Right forelimb (tissue), 1 donor: ENCODE results near the gene LEMD1.
"Not testable (repeated sequence)": the region's sequence is repeated elsewhere in the genome, so short reads cannot be mapped to it uniquely, and the experiment has no call there.

Experiments used
- DNase-seq: peaks from one replicate; pipeline ENCODE4 v3.0.0-alpha.2; 2018

LEMD1 gene

DNA sequence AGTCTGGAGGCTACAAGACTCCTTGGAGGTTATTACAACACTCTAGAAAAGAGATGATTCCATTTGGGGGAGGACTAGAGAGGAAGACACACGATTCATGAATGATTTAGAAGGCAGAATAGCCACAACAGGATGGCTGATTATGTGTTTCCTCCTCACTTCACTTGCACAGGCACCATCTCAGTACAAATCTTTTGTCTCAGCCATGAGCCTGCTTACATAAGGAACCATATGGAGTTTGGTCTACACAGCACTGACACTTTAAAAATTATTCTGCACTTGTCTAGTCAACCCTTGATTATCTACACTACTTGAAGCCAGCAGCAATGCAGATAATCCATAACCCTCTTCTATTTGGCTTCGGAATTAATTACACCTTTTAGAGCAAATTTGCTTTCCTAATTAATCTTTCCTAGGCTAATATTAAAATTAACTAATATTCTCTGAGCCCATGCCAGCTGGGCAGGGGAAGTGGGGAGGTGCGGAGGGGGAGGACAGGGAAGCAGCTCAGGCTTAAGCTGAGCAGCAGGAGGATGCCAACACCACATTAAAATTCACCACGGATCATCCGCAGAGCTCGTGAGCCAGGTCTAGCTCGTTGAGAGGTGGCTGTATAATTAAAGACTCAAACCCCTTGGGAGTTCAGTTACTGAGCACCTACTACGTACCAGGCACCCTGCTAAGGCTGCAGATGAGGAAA, 3.2 kb upstream of the LEMD1 start:
- no peak for DNase-seq

DNA sequence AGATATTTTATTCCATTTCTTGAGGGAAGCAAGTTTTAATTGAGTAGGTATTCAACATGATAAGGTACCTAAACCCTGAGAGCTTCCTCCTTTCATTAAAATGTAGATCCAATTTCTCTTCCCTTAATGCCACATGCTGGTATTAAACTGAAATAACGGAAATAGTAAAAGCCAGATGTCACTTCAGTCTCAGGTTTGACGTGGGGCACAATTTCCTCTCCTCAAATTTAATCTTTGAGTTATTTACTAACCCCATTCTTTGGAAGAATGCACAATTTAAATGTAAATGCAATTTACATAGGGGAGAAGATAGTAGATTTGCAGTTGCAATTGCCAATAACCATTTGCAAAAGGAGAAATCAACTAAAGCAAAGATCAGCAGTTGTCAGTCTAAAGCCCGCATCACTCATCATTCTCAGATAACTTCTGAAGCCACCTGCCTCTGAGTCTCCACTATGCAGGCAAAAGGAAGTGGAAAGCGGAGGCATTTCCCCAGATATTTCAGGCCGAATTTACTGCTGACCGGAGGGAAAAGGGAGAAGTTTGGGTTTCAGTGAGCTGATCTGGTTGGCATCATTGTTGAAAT, 2.1 kb upstream of the LEMD1 start:
- DNase-seq: no peak

DNA sequence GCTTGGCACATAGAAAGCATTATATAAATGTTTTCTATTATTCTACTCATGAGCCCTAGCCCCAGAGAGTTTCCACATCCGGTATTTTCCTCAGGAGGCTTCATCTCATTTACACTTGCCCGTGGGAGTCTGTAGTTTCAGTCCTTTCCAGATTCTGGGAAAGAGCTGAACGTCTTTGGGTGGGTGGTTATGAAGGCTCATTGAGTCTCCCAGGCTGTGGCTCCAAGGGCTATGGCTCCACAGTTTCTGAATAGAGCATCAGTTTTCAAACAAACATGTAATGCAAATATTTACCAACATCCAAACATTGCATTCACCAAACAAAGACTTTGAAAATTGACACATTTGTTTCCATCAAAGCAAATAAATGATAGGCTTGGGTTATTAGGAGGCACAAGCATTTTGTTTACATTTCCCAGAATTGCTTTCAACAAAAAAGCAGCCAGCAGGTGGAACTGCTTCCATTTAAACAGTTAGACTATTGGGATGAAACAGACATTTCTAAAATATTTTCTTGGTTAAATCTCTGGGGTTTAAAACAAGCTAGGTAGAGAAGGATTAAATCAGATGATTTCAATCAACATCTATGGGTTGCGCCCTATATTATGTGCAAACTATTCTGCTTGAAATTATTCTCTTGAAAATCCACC, 1.3 kb upstream of the LEMD1 start:
- no peak for DNase-seq

DNA sequence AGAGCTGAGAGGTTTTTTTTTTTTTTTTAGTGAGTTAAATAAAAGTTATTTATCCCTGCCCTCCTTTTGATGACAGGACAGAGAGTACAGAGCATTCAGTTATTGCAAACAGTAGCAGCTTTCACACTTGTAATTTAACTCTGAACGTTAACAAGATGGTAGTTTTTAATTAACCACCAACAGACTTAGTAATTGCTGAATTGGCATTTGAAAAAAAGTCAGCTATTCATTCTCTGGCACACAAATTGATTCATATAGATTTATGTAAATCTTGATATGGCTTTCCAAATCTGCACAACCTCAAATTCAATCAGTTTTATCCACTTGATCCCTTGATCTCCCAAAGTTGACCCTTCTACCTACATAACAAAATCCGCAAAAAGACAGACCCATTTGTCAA, 918 bp downstream of the LEMD1 start:
- no peak for DNase-seq

DNA sequence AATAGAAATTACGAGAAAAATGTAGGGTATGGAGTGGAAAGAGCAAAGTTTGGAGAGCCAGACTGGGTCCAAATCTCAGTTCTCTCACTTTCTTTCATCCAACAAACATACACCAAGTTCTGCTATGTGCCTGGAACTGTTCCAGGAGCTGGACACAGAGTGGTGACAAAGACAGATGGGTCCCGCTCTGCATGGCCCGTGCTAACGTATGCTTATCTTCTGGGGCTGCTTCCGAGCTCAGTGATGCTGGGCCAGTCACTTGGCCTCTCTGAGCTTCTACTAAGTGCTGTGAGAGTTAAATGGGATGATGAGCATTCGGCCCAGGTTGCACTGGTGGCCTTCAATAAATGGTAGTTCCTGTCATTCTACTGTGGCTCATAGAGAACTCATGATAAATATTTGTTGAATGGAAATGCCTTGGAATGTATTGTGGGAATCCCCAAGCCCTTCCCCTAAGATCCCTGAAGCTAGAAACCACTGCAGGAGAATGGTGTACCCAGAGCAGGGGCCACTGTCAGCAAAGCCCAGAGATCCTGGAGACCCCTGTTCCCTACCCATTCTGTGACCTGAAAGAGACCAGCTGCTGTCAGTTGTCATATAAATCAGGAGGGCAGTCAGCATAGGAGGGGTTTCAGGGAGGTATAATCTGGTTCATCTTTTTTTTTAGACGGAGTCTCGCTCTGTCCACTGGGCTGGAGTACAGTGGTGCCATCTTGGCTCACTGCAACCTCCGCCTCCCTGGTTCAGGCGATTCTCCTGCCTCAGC, 3.8 kb downstream of the LEMD1 start:
- no peak for DNase-seq

DNA sequence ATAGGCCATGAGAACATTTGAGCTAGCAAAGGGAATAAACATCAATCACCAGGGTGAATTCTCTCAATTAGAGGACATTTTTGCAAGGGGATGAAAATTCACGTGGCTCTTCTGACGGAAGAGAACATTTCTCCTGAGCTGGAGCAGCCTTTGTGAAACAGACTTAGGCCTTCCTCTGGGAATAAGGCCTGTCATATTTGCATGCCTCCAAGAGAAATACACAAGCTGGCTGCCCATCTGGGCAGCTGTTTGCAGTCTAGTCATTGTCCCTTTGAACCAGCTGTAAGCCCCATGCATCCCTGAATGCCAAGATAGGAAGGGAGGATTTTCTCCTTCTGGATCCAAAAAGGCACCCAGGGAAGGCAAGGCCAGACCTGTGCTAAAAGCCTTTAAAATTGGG, 5.5 kb downstream of the LEMD1 start:
- DNase-seq: no peak

DNA sequence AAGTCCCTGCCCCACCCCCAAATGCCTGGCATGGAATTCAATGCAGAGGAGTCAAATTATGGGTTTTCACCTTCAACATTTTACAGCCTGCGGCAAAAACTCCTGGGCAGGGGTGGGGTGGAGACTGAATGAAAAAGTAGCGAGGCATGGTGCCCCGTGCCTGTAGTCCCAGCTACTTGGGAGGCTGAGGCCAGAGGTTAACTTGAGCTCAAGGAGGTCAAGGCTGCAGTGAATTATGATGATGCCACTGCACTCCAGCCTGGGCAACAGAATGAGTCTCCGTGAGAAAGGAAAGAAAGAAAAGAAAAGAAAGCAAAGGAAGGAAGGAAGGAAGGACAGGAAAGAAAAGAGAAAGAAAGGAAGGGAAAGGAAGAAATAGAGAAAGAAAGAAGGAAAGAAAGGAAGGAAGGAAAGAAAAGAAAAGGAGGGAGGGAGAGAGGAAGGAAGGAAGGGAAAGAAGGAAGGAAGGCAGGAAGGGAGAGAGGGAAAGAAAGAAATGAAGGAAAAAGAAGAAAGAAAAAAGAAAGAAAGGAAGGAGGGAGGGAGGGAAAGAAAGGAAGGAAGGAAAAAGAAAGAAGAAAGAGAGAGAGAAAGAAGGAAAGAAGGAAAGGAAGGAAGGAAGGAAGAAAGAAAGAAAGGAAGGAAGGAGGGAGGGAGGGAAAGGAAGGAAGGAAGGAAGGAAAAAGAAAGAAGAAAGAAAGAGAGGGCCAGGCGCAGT, 11.1 kb downstream of the LEMD1 start:
- no peak for DNase-seq

DNA sequence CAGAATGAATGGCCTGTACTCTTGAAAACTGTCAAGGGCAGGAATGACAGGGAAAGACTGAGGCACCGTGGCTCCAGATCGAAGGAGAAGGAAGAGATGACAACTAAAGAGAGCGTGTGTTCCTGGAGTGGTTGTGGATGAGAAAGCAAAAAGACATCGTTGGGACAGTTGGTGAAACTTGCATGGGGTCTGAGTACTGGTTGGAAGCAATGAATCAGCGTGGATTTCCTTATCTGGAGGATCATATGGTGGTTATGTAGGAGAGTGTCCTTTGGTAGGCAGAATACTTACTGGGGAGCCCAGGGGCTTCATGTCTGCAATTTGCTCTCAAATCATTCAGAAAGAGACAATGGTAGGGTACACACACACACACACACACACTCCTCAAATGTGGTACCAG, 13.9 kb downstream of the LEMD1 start:
- DNase-seq: no peak

DNA sequence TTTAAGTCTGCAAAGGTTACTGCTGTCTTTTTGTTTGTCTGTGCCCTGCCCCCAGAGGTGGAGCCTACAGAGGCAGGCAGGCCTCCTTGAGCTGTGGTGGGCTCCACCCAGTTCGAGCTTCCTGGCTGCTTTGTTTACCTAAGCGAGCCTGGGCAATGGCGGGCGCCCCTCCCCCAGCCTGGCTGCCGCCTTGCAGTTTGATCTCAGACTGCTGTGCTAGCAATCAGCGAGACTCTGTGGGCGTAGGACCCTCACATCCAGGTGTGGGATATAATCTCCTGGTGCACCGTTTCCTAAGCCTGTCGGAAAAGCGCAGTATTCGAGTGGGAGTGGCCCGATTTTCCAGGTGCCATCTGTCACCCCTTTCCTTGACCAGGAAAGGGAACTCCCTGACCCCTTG, 15.6 kb downstream of the LEMD1 start:
- DNase-seq: not testable (repeated sequence)

DNA sequence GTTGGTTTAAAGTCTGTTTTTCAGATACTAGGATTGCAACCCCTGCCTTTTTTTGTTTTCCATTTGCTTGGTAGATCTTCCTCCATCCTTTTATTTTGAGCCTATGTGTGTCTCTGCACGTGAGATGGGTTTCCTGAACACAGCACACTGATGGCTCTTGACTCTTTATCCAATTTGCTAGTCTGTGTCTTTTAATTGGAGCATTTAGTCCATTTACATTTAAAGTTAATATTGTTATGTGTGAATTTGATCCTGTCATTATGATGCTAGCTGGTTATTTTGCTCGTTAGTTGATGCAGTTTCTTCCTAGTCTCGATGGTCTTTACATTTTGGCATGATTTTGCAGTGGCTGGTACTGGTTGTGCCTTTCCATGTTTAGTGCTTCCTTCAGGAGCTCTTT, 17.4 kb downstream of the LEMD1 start:
- DNase-seq: not testable (repeated sequence)

DNA sequence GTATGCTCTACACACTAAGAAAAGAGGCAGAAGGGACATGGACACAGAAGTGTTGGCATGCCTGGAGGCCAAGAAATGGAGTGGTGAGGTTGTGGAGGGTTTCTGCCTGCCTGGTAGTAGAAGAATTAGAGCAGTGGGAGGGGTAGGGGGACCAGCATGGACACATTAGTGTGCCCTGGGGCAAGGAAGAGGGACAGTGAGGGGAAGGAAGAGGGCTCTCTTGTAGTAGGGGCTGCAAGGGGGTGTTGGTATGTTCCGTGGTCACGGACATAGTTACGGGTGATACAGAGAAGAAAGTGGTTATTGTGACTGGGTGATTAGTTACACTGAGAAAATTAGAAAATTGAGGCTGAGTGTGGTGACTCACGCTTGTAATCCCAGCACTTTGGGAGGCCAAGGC, 23.3 kb downstream of the LEMD1 start:
- DNase-seq: no peak

DNA sequence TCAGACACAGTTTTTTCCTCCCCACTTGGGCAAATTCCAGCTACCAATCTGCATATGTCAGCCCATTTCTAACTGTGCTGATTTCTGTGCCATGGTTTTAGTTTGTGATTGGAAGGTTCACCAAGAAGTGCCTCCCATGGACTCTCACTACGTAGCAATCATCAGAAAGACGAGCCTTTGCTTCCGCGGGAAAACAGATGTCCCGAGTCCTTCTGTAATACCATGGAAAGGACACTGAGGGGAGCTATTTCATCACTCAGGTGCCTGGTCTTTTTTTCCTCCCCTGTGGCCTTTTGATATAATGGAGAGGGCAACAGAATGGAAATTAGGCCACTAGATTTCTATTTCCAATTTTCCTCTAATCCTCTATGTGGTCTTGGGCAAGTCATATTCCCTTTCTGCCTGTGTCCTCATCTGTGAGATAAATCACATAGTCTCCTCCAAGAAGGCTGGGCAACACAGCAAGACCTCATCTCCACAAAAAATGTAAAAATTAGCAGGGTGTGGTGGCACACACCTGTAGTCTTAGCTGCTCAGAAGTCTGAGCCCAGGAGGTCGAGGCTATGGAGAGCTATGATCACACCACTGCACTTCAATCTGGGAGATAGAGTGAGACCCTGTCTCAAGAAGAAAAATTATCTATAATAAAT, 24.8 kb downstream of the LEMD1 start:
- DNase-seq: no peak

DNA sequence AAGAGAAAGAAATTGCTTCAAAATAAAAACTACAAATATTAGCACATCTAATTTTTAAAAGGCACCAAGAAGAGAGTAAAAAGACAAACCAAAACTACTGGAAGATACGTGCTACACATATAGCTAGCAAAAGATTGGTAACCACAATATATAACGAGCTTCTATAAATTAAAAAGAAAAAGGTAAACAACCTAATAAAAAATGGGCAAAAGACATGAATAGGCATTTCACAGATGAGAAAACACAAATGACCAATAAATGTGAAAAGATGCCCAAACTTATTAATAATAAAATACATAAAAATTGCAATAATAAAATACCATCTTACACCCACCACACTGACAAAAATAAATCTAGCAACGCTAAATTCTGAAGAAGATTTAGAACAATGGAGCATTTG, 26.2 kb downstream of the LEMD1 start:
- no peak for DNase-seq

DNA sequence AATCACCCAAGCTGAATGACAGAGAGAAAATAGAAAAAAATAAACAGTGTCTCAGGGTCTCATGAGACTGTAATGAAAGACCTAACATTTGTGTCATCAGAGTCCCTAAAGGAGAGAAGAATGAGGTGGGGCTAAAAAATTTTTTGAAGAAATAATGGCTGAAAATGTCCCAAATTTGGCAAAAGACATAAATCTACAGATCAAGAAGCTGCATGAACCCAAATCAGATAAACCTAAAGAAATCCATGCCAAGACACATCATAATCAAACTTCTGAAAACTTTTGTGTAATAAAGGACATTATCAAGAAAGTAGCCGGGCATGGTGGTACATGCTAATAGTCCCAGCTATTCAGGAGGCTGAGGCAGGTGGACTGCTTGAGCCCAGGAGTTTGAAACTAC, 29.2 kb downstream of the LEMD1 start:
- no peak for DNase-seq

DNA sequence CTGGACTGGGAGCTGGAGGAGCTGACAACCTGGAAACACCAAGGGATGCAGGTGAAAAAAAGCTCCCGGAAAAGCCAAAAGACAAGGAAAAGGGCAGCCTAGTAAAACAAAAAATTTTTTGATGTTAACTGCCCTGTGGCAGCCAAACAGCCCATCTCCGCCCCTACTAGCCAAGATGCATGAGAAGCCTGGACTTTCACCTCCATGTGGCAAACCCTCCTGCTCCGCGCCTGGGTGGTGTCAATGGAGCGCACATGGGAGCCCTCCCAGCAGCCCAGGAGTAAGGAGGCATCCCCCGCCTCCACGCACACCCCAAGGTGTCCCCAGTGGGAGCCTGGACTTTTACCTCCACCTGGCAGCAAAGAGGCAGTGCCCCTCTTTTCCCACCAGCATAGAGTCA, 30.5 kb downstream of the LEMD1 start:
- DNase-seq: no peak

DNA sequence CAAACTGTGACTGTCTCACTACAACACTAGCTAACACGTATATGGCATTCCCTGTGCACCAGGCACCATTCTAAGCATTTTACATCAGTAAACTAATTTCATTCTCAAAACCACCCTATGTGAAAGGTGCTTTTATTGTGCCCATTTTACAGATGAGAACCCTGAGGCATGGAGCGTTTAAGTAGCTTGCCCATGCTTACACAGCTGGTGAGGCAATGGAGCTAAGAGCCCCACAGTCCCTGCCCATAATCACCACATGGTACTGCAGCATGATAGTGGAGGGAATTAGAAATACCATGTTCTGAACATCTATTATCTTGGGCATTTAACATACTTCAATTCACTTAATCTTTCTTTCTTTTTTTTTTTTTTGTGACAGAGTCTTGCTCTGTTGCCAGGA, 34.0 kb downstream of the LEMD1 start:
- DNase-seq: no peak

DNA sequence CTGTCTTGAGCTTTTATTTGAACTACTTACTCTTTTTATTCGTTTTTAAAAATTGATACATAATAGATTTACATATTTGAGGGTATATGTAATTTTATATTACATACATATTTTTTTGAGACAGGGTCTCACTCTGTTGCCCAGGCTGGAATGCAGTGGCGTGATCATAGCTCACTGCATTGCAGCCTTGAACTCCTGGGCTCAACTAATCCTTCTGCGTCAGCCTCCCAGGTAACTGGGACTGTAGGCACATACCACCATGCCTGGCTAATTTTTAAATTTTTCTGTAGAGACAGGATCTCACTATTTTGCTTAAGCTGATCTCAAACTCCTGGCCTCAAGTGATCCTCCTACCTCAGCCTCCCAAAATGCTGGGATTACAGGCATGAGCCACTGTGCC, 38.9 kb downstream of the LEMD1 start:
- DNase-seq: not testable (repeated sequence)

DNA sequence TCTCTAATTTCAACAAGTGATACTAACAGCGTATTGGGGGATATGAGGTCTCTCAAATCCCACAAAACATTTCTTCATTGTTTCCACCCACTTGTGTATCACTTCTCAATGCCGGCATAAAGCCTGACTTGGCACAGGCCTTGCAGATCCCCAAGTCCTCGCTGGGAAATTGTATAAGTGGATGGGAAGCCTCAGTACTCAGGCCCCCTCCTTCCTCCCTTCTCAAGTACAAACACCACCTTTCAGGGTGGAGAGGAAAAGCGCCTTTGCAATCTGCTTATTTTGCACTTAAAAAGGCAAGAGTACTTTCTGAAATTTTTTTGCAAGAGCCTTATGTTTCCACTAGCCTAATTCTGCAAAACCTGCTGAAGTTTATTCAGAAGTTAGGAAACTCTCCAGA, 39.3 kb downstream of the LEMD1 start:
- DNase-seq: no peak

DNA sequence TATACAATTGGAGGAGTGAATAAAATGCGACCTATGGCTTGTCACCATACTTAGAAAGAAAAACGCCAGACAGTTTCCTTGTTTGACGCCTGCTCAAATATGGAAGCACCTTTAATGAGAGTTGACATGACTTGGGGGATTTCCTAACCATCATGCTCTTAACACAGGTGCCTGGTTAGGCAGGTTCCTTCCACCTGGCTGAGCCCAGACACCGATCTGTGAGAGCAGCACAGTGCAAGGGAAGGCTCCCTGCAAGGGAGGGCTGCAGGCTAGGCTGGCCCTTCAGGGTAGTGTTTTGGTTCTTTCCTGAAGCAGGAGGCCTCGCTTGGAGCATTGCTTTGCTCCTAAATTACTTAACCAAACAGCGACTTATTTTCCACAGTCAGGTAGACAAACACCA, 40.6 kb downstream of the LEMD1 start:
- DNase-seq: no peak

DNA sequence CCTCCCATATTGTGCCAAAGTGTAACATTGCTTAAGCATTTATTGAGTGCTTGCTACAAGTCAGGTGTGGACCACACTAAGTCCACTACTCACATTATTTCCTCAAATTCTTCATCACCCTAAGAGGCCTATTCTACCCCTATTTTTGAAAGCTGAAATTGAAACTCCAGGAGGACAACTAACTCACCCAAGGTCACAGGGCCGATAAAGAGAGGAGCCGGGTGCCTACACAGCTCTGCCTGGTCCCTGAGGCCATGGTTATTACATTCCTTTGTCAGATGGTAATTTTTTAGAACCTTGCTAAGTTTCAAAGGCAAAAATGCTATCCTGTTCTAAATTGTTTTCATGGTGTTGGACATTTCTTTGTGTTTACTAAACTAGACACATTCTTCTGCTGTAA, 41.0 kb downstream of the LEMD1 start:
- no peak for DNase-seq

DNA sequence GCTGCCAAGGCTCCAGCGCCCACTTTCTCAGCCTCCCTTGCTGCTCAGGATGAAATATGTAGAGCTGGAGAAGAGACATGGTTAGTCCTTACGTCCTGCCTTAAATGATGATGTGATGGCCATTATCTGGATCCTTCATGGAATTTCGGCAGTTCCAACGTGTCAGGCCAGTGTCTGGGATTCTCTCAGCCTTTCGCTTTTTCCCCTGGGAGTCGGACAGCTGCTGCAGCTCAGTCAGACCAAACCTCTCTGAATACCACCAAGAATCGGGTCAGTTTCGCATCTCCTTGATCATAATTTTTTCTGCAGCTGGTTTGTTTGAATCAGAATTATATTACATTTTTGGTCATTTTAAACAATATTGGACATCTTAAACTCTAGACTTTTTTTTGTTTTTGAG, 42.8 kb downstream of the LEMD1 start:
- no peak for DNase-seq

DNA sequence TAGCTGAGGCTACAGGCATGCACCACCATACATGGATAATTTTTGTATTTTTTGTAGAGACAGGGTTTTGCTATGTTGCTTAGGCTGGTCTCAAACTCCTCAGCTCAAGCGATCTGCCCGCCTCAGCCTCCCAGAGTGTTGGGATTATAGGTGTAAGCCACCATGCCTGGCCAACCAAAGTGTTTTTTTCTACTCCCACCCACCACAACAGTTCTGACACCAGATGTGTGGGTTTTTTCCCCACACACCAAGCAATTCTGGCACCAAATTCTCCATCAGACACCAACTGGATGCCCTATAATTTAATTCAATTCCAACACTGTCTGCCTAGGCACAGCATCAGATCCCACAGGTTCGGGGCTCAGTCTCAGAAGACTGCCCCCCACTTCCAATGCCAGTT, 44.5 kb downstream of the LEMD1 start:
- DNase-seq: no peak

DNA sequence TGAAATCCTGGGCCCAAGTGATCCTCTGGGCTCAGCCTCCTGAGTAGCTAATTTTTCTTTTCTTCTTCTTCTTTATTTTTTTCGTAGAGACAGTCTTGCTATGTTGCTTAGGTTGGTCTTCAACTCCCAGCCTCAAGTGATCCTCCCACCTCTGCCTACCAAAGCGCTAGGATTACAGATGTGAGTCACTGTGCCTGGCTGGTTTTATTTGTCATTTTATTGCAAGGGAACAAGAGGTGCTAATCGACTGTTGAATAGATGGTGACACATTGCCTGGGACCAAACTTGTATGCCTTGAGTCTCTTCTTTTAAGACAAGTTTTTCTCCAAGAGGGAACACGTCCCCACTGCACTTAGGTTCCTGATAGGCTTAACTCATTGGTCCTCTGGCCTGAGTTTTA, 45.1 kb downstream of the LEMD1 start:
- DNase-seq: no peak
